Stimulated activated CD4-positive, alpha-beta T cell treated with anti-CD3 and anti-CD28 coated beads, Interleukin-12 subunit alpha, Interleukin-12 subunit beta, amount 100 ng/mL, for 24 hours (primary cell): ENCODE results near the gene RAP1GAP2.

Source experiments
- DNase-seq, 2 experiments: peaks; one replicate each; pipeline ENCODE4 v3.0.0-alpha.2; 2020; ENCODE audit warnings: low read depth in 2 of 2

The RAP1GAP2 gene

GRCh38 chr17:2911035-2911754 lies 115.0 kb downstream of the RAP1GAP2 start:
- DNase-seq: no peak

- DNase-seq: no peak
These were observed 115.5 kb downstream of the RAP1GAP2 start for GRCh38 chr17:2911755-2912111.

- DNase-seq: no peak
These were observed 116.5 kb downstream of the RAP1GAP2 start for GRCh38 chr17:2912754-2913153.

GRCh38 chr17:2916461-2916860 lies 120.2 kb downstream of the RAP1GAP2 start:
- DNase-seq: no peak

- DNase-seq: no peak
These were observed 125.2 kb downstream of the RAP1GAP2 start for GRCh38 chr17:2921443-2921842.

DNA sequence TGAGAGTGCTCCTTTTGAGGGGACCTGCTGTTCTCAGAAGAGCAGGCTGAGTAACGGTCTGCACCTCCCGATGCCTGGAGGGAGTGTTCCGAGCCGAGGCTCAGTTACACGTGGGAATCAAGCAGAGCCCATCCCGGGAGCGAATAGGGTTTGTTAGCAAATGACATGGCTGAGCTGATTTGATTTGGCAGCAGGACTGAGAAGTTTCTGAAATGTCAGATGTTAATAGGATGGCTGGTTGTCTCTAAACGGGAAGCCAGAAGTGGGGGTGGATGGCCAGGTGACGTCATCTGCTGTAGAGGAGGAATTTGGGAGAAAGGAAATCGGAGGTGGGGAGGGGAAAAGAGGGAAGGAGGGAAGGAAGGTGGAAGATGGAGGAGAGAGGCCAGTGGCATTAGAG lies 128.0 kb downstream of the RAP1GAP2 start:
- no peak for DNase-seq

- no peak for DNase-seq
These were observed 128.8 kb downstream of the RAP1GAP2 start for GRCh38 chr17:2925011-2925410.

- DNase-seq: no peak
These were observed 129.9 kb downstream of the RAP1GAP2 start for GRCh38 chr17:2926019-2926650.

DNA sequence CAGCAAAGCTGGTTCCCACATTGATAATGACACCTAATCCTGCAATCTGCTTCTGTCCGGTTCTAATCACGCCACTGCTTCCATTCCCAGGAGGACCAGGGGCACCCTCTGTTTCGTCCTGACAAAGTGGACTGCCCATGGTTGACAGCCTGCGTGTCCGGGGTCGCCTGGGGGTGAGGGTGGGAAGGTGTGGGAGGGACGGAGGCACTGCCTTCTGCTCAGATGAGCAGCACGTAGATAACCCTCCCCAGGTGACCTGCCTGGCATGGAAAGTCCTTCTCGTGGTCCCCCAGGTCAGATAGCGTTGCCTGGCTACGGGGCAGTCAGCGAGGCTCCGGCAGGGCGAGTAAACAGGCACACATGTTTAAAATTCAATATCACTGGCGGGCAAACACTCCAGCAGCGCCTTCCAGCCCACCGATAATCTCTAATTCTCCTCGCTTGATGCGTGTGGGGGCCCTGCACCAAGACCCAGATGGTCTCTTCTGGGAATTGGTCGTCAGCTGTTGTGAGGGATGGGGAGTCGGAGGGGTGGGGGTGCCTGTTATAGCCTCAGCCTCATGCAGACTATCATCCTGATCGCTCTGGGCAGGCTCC lies 132.2 kb downstream of the RAP1GAP2 start:
- no peak for DNase-seq

GRCh38 chr17:2929881-2930533 lies 133.8 kb downstream of the RAP1GAP2 start:
- peak in 1 of 2 experiments; percentile 9 for DNase-seq

DNA sequence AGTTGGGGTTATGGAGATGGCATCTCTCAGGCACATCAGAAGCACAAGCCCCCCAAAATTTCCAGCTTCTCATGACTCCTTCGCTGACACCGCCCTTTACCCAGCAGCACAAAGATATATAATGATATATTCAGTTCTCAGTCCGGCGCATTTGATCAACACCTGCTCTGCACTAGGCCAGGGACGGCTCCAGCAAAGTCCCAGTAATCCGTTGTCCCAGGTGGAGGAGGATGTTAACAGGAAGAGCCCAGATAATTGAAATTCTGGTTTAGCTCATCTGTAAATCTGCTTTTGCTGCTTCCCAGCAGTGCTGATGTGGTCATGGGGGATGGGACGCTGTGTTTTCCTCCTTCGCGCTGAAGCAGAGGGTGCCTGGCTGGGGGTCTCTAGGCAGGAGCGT lies 135.6 kb downstream of the RAP1GAP2 start:
- DNase-seq: no peak

- no peak for DNase-seq
These were observed 136.7 kb downstream of the RAP1GAP2 start for GRCh38 chr17:2932946-2933345.

DNA sequence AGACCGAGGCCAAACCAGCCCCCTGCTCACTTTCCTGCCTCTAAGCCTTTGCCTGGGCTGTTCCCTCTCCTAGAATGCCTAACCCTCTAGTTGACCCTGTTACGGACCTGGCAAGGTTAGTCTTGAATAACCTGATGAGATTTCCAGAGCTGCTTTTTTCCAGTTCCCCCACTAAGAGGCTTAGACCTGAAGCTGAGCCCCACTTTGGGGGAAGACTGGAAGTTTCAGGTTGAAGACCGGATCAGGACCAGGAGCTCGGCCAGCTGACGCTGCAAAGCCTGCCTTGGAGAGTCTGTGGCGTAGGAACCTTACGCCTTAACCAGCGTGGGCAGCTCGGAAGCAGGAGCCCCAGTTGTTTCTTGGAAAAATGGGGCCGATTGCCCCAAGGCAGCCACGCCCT lies 137.4 kb downstream of the RAP1GAP2 start:
- no peak for DNase-seq

DNA sequence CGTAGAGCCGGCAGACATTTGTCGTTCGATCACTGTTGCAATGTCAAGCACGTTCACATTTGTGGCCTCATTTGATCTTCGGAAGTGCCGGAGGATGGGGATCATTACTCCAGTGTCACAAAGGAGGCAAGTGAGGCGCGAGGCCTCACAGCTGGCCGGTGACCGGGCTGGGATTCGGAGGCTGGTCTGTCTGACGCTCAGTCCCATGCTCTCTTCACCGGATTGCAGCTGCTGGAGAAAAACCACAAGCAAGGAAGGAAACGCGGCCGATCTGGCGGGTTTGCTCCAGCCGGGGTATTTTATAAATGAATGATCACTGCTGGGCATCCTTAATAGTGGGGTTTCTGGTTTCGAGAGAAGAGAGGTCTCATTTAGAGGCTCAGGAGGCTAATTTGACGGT lies 139.4 kb downstream of the RAP1GAP2 start:
- DNase-seq: no peak

GRCh38 chr17:2936351-2936750 lies 140.1 kb downstream of the RAP1GAP2 start:
- DNase-seq: no peak

DNA sequence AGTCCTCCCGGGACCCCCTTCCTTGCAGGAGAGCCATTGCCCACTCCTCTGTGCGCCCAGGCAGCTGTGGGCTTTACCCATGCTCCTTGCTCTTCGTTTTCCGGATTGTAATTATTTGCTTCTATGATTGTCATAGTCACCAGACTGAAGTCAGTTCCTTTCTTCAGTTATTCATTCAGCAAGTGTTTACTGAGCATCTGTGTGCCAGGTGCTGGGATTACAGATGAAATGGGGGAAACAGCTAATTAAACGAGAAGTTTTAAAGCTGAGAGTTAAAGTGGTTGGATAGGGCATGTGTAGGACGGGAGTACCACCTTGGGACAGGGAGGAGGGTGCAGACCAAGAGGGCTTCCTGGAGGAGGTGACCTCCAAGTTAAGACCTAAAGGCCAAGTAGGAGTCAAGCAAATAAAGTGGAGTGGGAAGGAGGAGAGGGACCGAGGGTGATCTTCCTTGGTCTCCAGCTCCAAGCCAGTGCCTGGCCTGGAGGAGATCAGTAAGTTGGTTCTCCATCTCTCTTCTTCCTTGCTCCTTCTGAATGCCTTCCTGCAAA lies 140.6 kb downstream of the RAP1GAP2 start:
- DNase-seq: no peak

GRCh38 chr17:2937331-2938003 lies 141.2 kb downstream of the RAP1GAP2 start:
- DNase-seq: no peak

- DNase-seq: no peak
These were observed 143.6 kb downstream of the RAP1GAP2 start for GRCh38 chr17:2939714-2940351.

GRCh38 chr17:2940352-2940751 lies 144.1 kb downstream of the RAP1GAP2 start:
- DNase-seq: no peak

- DNase-seq: no peak
These were observed 147.7 kb downstream of the RAP1GAP2 start for GRCh38 chr17:2943981-2944380.

- no peak for DNase-seq
These were observed 149.1 kb downstream of the RAP1GAP2 start for GRCh38 chr17:2945299-2945698.
